Measurements from ENCODE around the gene HEXIM1. TPM values are rescaled to one million over a fixed set of nuclear protein-coding genes. Genes with fewer than 3 reads are reported as not detected.

HEXIM1 gene
- total RNA-seq, 1 donor from 2014 or later: 47.3 TPM

- no peaks in the 10 kb centered on the region for H3K9me3 Mint-ChIP-seq
- no peak overlapping the region for H3K4me3 Mint-ChIP-seq
- H3K4me1 Mint-ChIP-seq: no peaks in the 10 kb centered on the region
- H3K27me3 Mint-ChIP-seq: no peaks in the 10 kb centered on the region
- intact Hi-C loops (cut with micrococcal nuclease): no loop called here
- H3K36me3 Mint-ChIP-seq (ENCODE audit: low read depth): peaks cover 36% of the 10 kb centered on the region
- no peak for DNase-seq
- no peak overlapping the region for H3K27ac Mint-ChIP-seq
These were observed 40.2 kb upstream of the HEXIM1 start for GRCh38 chr17:45108051-45108450.

GRCh38 chr17:45108595-45109521 is 39.4 kb upstream of the HEXIM1 start:
- no peaks in the 10 kb centered on the region for H3K9me3 Mint-ChIP-seq
- no peak overlapping the region for H3K4me3 Mint-ChIP-seq
- H3K27ac Mint-ChIP-seq: no peak overlapping the region
- H3K27me3 Mint-ChIP-seq: no peaks in the 10 kb centered on the region
- no peaks in the 10 kb centered on the region for H3K4me1 Mint-ChIP-seq
- H3K36me3 Mint-ChIP-seq (ENCODE audit: low read depth): peaks cover 29% of the 10 kb centered on the region
- intact Hi-C loops (cut with micrococcal nuclease): no loop called here
- no peak for DNase-seq

GRCh38 chr17:45110676-45111611 is 37.3 kb upstream of the HEXIM1 start:
- H3K27me3 Mint-ChIP-seq: peaks cover 2% of the 10 kb centered on the region
- no peaks in the 10 kb centered on the region for H3K9me3 Mint-ChIP-seq
- peaks cover 2% of the 10 kb centered on the region for H3K4me1 Mint-ChIP-seq
- no peak for DNase-seq
- intact Hi-C loops (cut with micrococcal nuclease): no loop called here
- no peak overlapping the region for H3K4me3 Mint-ChIP-seq
- peaks cover 17% of the 10 kb centered on the region for H3K36me3 Mint-ChIP-seq (ENCODE audit: low read depth)
- no peak overlapping the region for H3K27ac Mint-ChIP-seq

GRCh38 chr17:45111850-45112249 is 36.4 kb upstream of the HEXIM1 start:
- no peaks in the 10 kb centered on the region for H3K9me3 Mint-ChIP-seq
- H3K4me3 Mint-ChIP-seq: no peak overlapping the region
- intact Hi-C loops (cut with micrococcal nuclease): no loop called here
- no peak for DNase-seq
- no peak overlapping the region for H3K27ac Mint-ChIP-seq
- H3K36me3 Mint-ChIP-seq (ENCODE audit: low read depth): peaks cover 8% of the 10 kb centered on the region
- H3K27me3 Mint-ChIP-seq: peaks cover 2% of the 10 kb centered on the region
- peaks cover 2% of the 10 kb centered on the region for H3K4me1 Mint-ChIP-seq

- no peak overlapping the region for H3K4me3 Mint-ChIP-seq
- DNase-seq: no peak
- no peaks in the 10 kb centered on the region for H3K9me3 Mint-ChIP-seq
- intact Hi-C loops (cut with micrococcal nuclease): no loop called here
- H3K27ac Mint-ChIP-seq: no peak overlapping the region
- peaks cover 2% of the 10 kb centered on the region for H3K4me1 Mint-ChIP-seq
- peaks cover 2% of the 10 kb centered on the region for H3K27me3 Mint-ChIP-seq
- H3K36me3 Mint-ChIP-seq (ENCODE audit: low read depth): peaks cover 6% of the 10 kb centered on the region
These were observed 35.5 kb upstream of the HEXIM1 start for GRCh38 chr17:45112559-45113423.

- Mint-ChIP-seq H3K4me1 (peaks cover 2% of the 10 kb centered on the region), H3K27me3 (peaks cover 2% of the 10 kb centered on the region), H3K27ac (no peak overlapping the region), H3K9me3 (no peaks in the 10 kb centered on the region), H3K36me3 (ENCODE audit: low read depth) (peaks cover under 1% of the 10 kb centered on the region), H3K4me3 (no peak overlapping the region)
- intact Hi-C loops (cut with micrococcal nuclease): no loop called here
- no peak for DNase-seq
These were observed 34.9 kb upstream of the HEXIM1 start for GRCh38 chr17:45113424-45113754.

- intact Hi-C loops (cut with micrococcal nuclease): no loop called here
- H3K4me3 Mint-ChIP-seq: no peak overlapping the region
- peaks cover 2% of the 10 kb centered on the region for H3K4me1 Mint-ChIP-seq
- no peaks in the 10 kb centered on the region for H3K9me3 Mint-ChIP-seq
- no peaks in the 10 kb centered on the region for H3K36me3 Mint-ChIP-seq (ENCODE audit: low read depth)
- H3K27ac Mint-ChIP-seq: no peak overlapping the region
- peaks cover 2% of the 10 kb centered on the region for H3K27me3 Mint-ChIP-seq
- DNase-seq: no peak
These were observed 34.0 kb upstream of the HEXIM1 start for GRCh38 chr17:45114117-45114932.

GRCh38 chr17:45115015-45115625 is 33.2 kb upstream of the HEXIM1 start:
- H3K9me3 Mint-ChIP-seq: no peaks in the 10 kb centered on the region
- H3K4me3 Mint-ChIP-seq: no peak overlapping the region
- H3K36me3 Mint-ChIP-seq (ENCODE audit: low read depth): no peaks in the 10 kb centered on the region
- H3K27me3 Mint-ChIP-seq: peaks cover 2% of the 10 kb centered on the region
- H3K4me1 Mint-ChIP-seq: peaks cover 2% of the 10 kb centered on the region
- DNase-seq: no peak
- no peak overlapping the region for H3K27ac Mint-ChIP-seq
- intact Hi-C loops (cut with micrococcal nuclease): no loop called here

- H3K27me3 Mint-ChIP-seq: peaks cover 2% of the 10 kb centered on the region
- H3K36me3 Mint-ChIP-seq (ENCODE audit: low read depth): no peaks in the 10 kb centered on the region
- H3K27ac Mint-ChIP-seq: no peak overlapping the region
- no peak for DNase-seq
- no peaks in the 10 kb centered on the region for H3K9me3 Mint-ChIP-seq
- peaks cover 2% of the 10 kb centered on the region for H3K4me1 Mint-ChIP-seq
- H3K4me3 Mint-ChIP-seq: no peak overlapping the region
- intact Hi-C loops (cut with micrococcal nuclease): no loop called here
These were observed 32.4 kb upstream of the HEXIM1 start for GRCh38 chr17:45115871-45116270.

GRCh38 chr17:45116434-45117016 is 31.8 kb upstream of the HEXIM1 start:
- H3K9me3 Mint-ChIP-seq: no peaks in the 10 kb centered on the region
- DNase-seq: no peak
- intact Hi-C loops (cut with micrococcal nuclease): no loop called here
- no peaks in the 10 kb centered on the region for H3K36me3 Mint-ChIP-seq (ENCODE audit: low read depth)
- no peak overlapping the region for H3K4me3 Mint-ChIP-seq
- peaks cover 2% of the 10 kb centered on the region for H3K4me1 Mint-ChIP-seq
- H3K27me3 Mint-ChIP-seq: peaks cover 5% of the 10 kb centered on the region
- H3K27ac Mint-ChIP-seq: no peak overlapping the region

GRCh38 chr17:45117334-45117733 is 30.9 kb upstream of the HEXIM1 start:
- Mint-ChIP-seq H3K36me3 (ENCODE audit: low read depth) (no peaks in the 10 kb centered on the region), H3K4me1 (peaks cover 2% of the 10 kb centered on the region), H3K27me3 (peaks cover 10% of the 10 kb centered on the region), H3K27ac (no peak overlapping the region), H3K4me3 (no peak overlapping the region), H3K9me3 (no peaks in the 10 kb centered on the region)
- DNase-seq: no peak
- intact Hi-C loops (cut with micrococcal nuclease): no loop called here

- H3K4me3 Mint-ChIP-seq: no peak overlapping the region
- no peaks in the 10 kb centered on the region for H3K9me3 Mint-ChIP-seq
- no peak overlapping the region for H3K27ac Mint-ChIP-seq
- peaks cover 10% of the 10 kb centered on the region for H3K27me3 Mint-ChIP-seq
- peaks cover 2% of the 10 kb centered on the region for H3K4me1 Mint-ChIP-seq
- no peaks in the 10 kb centered on the region for H3K36me3 Mint-ChIP-seq (ENCODE audit: low read depth)
- intact Hi-C loops (cut with micrococcal nuclease): no loop called here
- DNase-seq: no peak
These were observed 30.2 kb upstream of the HEXIM1 start for GRCh38 chr17:45117848-45118646.
